Measurements from ENCODE around the gene RNF11. TPM values are rescaled to one million over a fixed set of nuclear protein-coding genes. Genes with fewer than 3 reads are reported as not detected.

Gene RNF11
- total RNA-seq, 1 experiment from 2014 or later = 55.8 TPM

GRCh38 chr1:51276286-51276685 is 40.2 kb downstream of the RNF11 start:
- Histone ChIP-seq H3K18ac (ENCODE audit: insufficient read length, low read depth, low read length) (no peak overlapping the region), H3T11ph (ENCODE audit: low read length) (no peak overlapping the region), H2BK120ac (ENCODE audit: low read depth, low read length, poor library complexity, severe bottlenecking) (no peak overlapping the region), H2BK15ac (ENCODE audit: low read depth, low read length) (no peak overlapping the region), H3K79me1 (ENCODE audit: insufficient read depth, low read depth, low read length, poor library complexity, severe bottlenecking) (no peaks in the 10 kb centered on the region), H4K8ac (replicated peaks; ENCODE audit: insufficient read length, low read depth, low read length) (no peak overlapping the region), H2BK12ac (ENCODE audit: insufficient read length, low read depth, low read length) (no peak overlapping the region), H4K20me1 (ENCODE audit: control insufficient read depth, insufficient read depth, insufficient read length) (no peaks in the 10 kb centered on the region), H2BK20ac (ENCODE audit: low read depth, low read length, poor library complexity, severe bottlenecking) (no peak overlapping the region), H3K27me3 (ENCODE audit: insufficient read depth, low read length) (no peaks in the 10 kb centered on the region), H4K5ac (ENCODE audit: insufficient read length, low read depth, low read length) (no peak overlapping the region), H2AK5ac (ENCODE audit: insufficient read length, low read length) (no peak overlapping the region), H3K4me2 (ENCODE audit: insufficient read depth, insufficient read length, low read length) (no peak overlapping the region), H3K4me1 (ENCODE audit: insufficient read depth, low read length) (no peaks in the 10 kb centered on the region), H4K91ac (ENCODE audit: insufficient read length, low read depth, low read length) (no peak overlapping the region), H3K27ac (ENCODE audit: insufficient read length, low read depth, low read length) (no peak overlapping the region), H3K79me2 (ENCODE audit: insufficient read depth, low read length) (no peaks in the 10 kb centered on the region), H3K9me3 (ENCODE audit: control insufficient read depth, low read depth, low read length) (no peaks in the 10 kb centered on the region), H2BK5ac (ENCODE audit: insufficient read length, low read length) (no peak overlapping the region), H3K56ac (ENCODE audit: insufficient read length, low read depth, low read length) (no peak overlapping the region), H3K4ac (ENCODE audit: low read depth, low read length) (no peak overlapping the region), H3K23ac (ENCODE audit: insufficient read length, low read depth, low read length) (no peak overlapping the region), H3K14ac (ENCODE audit: insufficient read depth, low read length) (no peak overlapping the region), H3K9ac (ENCODE audit: extremely low read depth, insufficient read length, low read length) (no peak overlapping the region), H2AFZ (ENCODE audit: low read length) (no peak overlapping the region), H3K23me2 (ENCODE audit: insufficient read length, low read depth, low read length, poor library complexity, severe bottlenecking) (no peaks in the 10 kb centered on the region)
- Mint-ChIP-seq H3K4me3 (no peak overlapping the region), H3K36me3 (ENCODE audit: insufficient read depth in 1 of 3, low read depth in 3 of 3) (peaks cover 2 to 11% (median 8%) of the 10 kb centered on the region in 3 experiments; a peak in 6 of 7 replicates), H3K4me1 (no peaks in the 10 kb centered on the region), H3K9me3 (no peaks in the 10 kb centered on the region), H3K27me3 (ENCODE audit: low read depth) (no peaks in the 10 kb centered on the region), H3K27ac (peak overlapping the region in 2 of 3 experiments; percentile 2 to 61; a peak in 2 of 7 replicates)
- WGBS (ENCODE audit: extremely low coverage, insufficient read length, low lambda C conversion rate) = no CpG with 5 or more reads among the region's 7 CpGs
- DNase-seq = no peak
- TF ChIP-seq, protein P1, sequence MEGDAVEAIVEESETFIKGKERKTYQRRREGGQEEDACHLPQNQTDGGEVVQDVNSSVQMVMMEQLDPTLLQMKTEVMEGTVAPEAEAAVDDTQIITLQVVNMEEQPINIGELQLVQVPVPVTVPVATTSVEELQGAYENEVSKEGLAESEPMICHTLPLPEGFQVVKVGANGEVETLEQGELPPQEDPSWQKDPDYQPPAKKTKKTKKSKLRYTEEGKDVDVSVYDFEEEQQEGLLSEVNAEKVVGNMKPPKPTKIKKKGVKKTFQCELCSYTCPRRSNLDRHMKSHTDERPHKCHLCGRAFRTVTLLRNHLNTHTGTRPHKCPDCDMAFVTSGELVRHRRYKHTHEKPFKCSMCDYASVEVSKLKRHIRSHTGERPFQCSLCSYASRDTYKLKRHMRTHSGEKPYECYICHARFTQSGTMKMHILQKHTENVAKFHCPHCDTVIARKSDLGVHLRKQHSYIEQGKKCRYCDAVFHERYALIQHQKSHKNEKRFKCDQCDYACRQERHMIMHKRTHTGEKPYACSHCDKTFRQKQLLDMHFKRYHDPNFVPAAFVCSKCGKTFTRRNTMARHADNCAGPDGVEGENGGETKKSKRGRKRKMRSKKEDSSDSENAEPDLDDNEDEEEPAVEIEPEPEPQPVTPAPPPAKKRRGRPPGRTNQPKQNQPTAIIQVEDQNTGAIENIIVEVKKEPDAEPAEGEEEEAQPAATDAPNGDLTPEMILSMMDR (conservative IDR thresholded peaks at IDR 0.05) = no peak

Data from H9 (cell line).